DMS 273 (cell line): ENCODE results near the gene UGCG.
"Not testable (repeated sequence)": the region's sequence is repeated elsewhere in the genome, so short reads cannot be mapped to it uniquely, and the experiment has no call there.

Experiments used
- DNase-seq: peaks from one replicate; lab custom pipeline; 2025; ENCODE audit not compliant: unreplicated experiment; lab: John Stamatoyannopoulos, UW

The UGCG gene

DNA sequence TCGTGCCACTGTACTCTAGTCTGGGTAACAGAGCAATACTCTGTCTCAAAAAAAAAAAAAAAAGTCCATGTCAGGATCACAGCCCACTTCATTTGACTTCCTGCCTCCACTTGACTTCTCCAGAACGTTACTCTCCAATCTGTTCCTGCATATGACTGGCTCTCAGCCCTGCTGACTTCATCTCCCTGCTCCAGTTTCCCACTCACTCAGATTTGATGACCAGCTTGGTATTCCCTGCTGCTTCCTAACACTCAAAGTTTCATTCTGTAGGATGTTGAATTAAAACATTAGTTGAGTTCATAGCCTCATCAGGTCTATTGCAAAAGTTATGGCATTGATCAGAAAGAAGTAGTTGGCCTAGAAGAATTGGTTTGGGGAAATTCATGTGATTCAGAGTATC lies 52.3 kb downstream of the UGCG start:
- DNase-seq: no peak

GRCh38 chr9:111949919-111950318 lies 53.3 kb downstream of the UGCG start:
- no peak for DNase-seq

DNA sequence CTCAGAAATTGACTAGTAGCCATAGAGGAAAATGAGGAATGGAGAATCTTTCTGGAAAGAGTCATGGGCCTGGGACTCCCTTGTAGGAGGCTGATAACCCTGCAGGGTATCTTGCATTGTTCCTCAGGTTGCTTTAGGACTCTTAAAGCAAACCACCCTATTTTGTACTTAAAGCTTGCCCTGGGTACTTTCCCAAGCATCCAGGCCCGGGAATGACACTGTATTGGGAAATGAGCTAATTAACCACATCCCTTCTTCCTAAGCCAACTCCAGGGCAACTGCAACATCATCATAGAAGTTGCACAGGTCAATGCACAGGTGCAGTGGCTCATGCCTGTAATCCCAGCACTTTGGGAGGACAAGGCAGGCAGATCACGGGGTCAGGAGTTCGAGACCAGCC lies 55.9 kb downstream of the UGCG start:
- no peak for DNase-seq

DNA sequence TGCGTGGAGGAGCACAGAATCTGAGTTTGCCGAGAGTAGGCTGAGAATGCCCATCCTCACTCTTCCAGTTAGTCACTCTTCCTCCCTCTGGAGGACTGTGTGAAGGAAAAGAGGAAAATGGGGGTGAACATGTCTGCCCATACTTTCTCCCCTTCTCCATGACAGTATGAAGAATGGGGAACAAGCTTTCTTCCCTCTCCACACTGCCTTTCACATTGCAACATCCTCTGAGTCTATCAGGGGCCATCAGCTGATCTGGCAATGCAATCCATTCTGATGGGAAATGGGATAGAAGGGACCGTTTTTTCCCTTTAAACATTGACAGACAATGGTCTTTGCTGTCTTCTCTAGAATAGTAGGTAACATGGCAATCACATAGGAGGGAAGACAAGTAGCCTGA lies 56.8 kb downstream of the UGCG start:
- no peak for DNase-seq

DNA sequence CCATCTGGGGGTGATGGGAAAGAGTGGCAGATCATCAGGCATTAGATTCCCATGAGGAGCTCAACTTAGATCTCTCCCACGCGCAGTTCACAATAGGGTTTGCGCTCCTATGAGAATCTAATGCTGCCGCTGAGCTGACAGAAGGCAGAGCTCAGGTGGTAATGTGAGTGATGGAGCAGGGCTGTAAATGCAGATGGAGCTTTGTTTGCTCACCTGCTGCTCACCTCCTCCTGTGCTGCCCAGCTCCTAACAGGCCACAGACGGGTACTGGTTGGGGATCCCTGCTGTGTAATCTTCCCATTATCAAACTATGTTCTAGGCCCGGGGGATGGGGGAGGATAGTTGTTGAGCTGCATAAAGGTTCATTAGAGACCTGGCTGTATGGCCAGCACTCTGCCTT lies 58.4 kb downstream of the UGCG start:
- DNase-seq: no peak

- peak; percentile 58 for DNase-seq
Observed at GRCh38 chr9:111957856-111958631, 61.4 kb downstream of the UGCG start.

GRCh38 chr9:111959468-111960359 lies 63.1 kb downstream of the UGCG start:
- DNase-seq: peak; percentile 8

DNA sequence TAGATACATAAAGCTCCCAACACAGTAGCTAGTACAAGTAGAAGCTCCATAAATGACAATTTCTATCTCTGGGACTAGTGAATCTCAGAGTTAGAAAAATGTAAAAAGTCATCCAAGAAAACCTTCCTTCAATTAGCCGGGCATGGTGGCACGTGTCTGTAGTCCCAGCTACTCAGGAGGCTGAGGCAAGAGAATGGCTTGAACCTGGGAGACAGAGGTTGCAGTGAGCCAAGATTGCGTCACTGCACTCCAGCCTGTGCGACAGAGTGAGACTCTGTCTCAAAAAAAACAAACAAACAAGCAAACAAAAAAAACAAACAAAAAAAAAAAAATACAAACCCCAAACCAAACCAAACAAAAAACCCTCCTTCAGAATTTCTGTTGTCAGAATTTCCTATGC lies 63.9 kb downstream of the UGCG start:
- DNase-seq: not testable (repeated sequence)

- no peak for DNase-seq
Observed at GRCh38 chr9:111961009-111961408, 64.4 kb downstream of the UGCG start.

DNA sequence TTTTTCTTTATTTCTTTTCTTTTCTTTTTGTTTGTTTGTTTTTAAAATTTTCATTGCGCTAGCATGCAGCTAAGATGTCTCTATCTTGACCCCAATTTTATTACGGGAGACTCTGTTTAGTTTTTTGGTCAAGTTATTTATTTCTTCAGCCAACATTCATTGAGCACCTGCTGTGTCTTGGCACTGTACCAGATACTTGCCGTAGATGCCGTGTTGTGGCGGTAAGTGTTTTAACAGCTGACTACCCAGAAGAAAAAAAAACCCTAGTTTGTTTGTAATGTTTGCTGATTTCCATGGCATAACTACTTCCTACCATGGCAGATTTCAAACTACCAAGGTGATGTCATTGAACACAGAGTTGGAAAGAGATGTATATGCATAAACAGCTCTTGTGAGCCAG lies 65.0 kb downstream of the UGCG start:
- peak; percentile 73 for DNase-seq

DNA sequence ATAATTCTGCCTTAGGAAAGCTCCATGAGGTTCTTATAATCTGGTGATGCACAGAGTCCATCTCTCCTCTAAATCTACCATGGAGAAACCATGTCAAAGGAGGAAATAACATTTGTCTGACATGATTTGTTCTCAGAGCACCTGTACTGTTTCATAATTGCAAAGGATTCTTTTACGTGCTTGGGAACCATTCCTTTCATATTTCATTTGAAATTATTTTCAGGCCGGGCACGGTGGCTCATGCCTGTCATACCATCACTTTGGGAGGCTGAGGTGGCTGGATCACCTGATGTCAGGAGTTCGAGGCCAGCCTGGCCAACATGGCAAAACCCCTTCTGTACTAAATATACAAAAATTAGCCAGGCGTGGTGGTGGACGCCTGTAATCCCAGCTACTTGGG lies 65.4 kb downstream of the UGCG start:
- DNase-seq: no peak

DNA sequence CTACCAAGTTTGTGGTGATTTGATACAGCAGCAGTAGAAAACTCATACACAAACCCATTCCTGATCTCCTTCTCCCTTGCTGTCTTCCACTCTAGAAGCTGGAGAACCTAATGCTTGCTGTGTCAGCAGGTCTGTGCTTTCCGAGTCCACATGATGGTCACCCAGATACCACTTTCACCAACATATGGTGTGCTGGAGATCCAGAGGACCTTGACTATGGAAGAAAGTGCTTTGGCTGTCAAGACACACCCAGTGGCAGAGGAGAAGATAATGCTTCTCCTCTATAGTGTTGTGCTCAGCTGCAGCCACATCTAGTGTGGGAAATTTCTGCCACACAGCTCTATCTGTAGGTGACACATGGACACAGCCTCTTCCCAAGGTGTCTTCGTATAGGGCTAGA lies 67.4 kb downstream of the UGCG start:
- DNase-seq: no peak

DNA sequence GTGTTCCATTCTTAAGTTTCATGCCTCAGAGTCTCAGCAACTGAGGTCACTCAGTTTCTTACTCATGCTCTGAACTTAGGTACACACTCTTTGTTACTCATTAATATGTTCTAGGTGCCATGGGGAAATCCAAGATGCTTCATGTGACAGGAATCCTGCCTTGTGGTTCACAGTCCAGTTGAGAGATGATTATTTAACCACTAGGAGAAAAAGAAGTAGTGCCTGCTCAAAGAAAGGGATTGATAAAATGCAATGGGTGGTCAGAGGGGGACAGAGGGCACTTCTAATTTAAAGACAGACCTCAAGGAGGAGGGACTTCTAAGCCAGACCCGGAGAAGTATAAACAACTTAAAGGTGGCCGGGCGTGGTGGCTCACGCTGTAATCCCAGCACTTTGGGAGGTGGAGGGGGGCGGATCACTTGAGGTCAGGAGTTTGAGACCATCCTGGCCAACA lies 69.0 kb downstream of the UGCG start:
- no peak for DNase-seq

GRCh38 chr9:111966124-111966723 lies 69.6 kb downstream of the UGCG start:
- no peak for DNase-seq

GRCh38 chr9:111966861-111967291 lies 70.3 kb downstream of the UGCG start:
- DNase-seq: no peak

GRCh38 chr9:111967621-111968020 lies 71.0 kb downstream of the UGCG start:
- DNase-seq: no peak

DNA sequence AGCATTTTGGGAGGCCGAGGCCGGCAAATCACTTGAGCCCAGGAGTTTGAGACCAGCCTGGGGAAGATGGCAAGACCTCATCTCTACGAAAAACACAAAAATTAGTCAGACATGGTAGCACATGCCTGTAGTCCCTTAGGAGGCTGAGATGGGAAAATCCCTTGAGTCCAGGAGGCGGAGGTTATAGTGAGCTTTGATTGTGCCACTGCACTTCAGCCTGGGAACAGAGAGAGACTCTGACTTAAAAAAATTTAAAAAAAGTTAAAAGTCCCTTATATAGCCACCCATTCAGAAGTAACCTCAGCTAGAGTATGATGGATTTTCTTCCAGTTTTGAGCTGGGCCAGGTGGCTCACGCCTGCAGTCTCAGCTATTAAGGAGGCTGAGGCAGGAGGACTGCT lies 72.4 kb downstream of the UGCG start:
- DNase-seq: no peak

- no peak for DNase-seq
Observed at GRCh38 chr9:111969622-111970021, 73.0 kb downstream of the UGCG start.

DNA sequence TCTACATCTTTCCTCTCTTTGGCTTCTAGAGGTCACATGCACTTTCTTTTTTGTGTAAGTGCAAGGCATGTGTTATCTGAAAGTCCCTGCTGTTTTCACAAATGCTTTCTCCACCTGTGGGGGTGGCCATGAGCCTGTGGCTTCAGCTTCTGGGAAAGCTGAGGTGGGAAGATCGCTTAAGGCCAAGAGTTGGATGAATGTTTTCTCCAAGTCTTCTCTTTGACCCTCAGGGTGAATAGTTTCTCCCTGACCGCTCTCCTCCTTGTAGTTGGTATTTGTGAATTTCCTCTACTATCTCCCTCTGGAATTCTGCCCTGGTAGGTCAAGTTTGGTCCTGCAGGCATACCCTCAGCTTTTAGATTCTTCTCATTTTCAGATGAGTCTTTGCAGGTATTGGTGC lies 74.2 kb downstream of the UGCG start:
- DNase-seq: no peak

DNA sequence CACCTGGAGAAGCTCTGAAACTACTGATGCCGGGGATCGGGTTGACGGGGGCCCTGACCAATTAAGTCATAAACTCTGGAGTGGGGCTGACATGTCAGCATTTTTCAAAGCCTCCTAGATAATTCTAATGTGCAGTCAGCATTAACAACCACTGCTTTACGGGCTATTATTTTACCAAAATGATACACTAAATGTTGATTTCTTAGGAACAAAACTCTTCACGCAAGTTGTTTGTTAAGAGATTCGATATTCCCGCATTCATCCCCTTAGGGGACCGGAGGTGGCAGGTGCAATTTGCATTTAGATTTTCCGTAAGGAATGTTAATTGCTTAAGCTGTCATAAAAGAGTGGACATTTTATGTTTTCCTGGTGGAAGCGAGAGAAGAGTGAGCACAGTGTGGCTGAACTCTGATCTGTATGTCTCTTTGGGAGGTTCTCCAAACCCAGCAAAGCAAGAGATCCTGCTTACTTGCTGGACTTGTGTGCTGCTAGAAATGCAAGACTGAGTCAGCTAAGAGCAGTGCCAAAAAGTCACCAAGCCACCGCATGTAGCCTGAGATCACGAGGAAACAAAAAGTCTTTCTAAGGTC lies 77.6 kb downstream of the UGCG start:
- DNase-seq: peak; percentile 14

- DNase-seq: peak; percentile 57
Observed at GRCh38 chr9:111975709-111976108, 79.1 kb downstream of the UGCG start.
